Endodermal cell (in vitro differentiated cells): ENCODE data around the gene SRGAP2. TPM values are rescaled to one million over a fixed set of nuclear protein-coding genes. Genes with fewer than 3 reads are reported as not detected.

Experiments used
- total RNA-seq, 2 donors: library from RNA; stranded (reverse); fragmentation: NEBNext Ultra II Directional in 1 of 2; extraction: Animal tissue kit (Norgen Biotek cat#: 25700) in 1 of 2; gene quantifications; 2 replicates in 1 of 2; 3 replicates in 1 of 2; pipeline ENCODE4 v1.2.1, GENCODE V29; 2021

Gene SRGAP2
- total RNA-seq, 2 donors from 2014 or later, result 112 to 131 TPM

Other genes starting within 250 kb of the SRGAP2 start
- not detected for gene RAB7B, start 200.1 kb upstream of the SRGAP2 start, total RNA-seq
- under 1 TPM; 0.15 to 0.42 TPM for gene CTSE, start 179.6 kb upstream of the SRGAP2 start, total RNA-seq
- gene RHEX, start 150.4 kb upstream of the SRGAP2 start, total RNA-seq, result not detected
- under 1 TPM in 1 of 2 donors, not detected in 1; 0.11 TPM for gene AVPR1B, start 86.2 kb upstream of the SRGAP2 start, total RNA-seq
- gene FAM72A, start 702 bp upstream of the SRGAP2 start, total RNA-seq, result 10 to 100 TPM in 1 of 2 donors, 1 to 10 TPM in 1; 8.4 to 16.4 TPM